SK-N-SH (cell line): ENCODE measurements around the gene HACD1.
A peak's percentile ranks its signal among the peaks of the same experiment; 100 is the strongest.

Experiments
- CTCF ChIP-seq: fragments of 200-600 bp; sonication (generic); IDR thresholded peaks from 2 replicates; pipeline ENCODE4 v1.6.1; 2017; ENCODE audit warnings: antibody characterized with exemption, mild to moderate bottlenecking, moderate library complexity
- EP300 ChIP-seq, 2 experiments: IDR thresholded peaks; 2 replicates each; pipeline versions ENCODE4 v1.4.0 to v1.6.1; 2012; ENCODE audit warnings: borderline replicate concordance in 1 of 2, low read depth in 1 of 2, low read length in 1 of 2
- FOSL2 ChIP-seq: IDR thresholded peaks from 2 replicates; pipeline ENCODE4 v1.4.0; 2012; ENCODE audit warnings: low read depth, mild to moderate bottlenecking, moderate library complexity, borderline replicate concordance
- GATA2 ChIP-seq: sonication (generic); formaldehyde crosslinking; IDR thresholded peaks from 2 replicates; pipeline ENCODE4 v1.5.0; 2020; ENCODE audit warnings: mild to moderate bottlenecking, missing genetic modification reagents
- JUND ChIP-seq: IDR thresholded peaks from 2 replicates; pipeline ENCODE4 v1.4.0; 2012
- POLR2AphosphoS5 ChIP-seq: IDR thresholded peaks from 2 replicates; pipeline ENCODE4 v1.6.1; 2012; ENCODE audit warnings: low read depth, low read length
- RAD21 ChIP-seq: IDR thresholded peaks from 2 replicates; pipeline ENCODE4 v1.6.1; 2012; ENCODE audit warnings: mild to moderate bottlenecking, low read length
- SIN3A ChIP-seq: IDR thresholded peaks from 2 replicates; pipeline ENCODE4 v1.6.1; 2012; ENCODE audit warnings: low read depth, mild to moderate bottlenecking, low read length, moderate library complexity, borderline replicate concordance
- SMC3 ChIP-seq: IDR thresholded peaks from 2 replicates; pipeline ENCODE4 v1.6.1; 2012; ENCODE audit warnings: low read depth, low read length, improper control_type of control experiment
- TAF1 ChIP-seq: IDR thresholded peaks from 2 replicates; pipeline ENCODE4 v1.6.1; 2012; ENCODE audit warnings: low read depth, mild to moderate bottlenecking, low read length, moderate library complexity, borderline replicate concordance
- TEAD4 ChIP-seq: IDR thresholded peaks from 2 replicates; pipeline ENCODE4 v1.4.0; 2012; ENCODE audit warnings: mild to moderate bottlenecking, borderline replicate concordance; ENCODE audit not compliant: insufficient read depth
- USF2 ChIP-seq: fragments of 150-350 bp; IDR thresholded peaks from 2 replicates; pipeline ENCODE4 v1.6.1; 2017; ENCODE audit warnings: antibody characterized with exemption, low read length, low read depth, borderline replicate concordance
- YY1 ChIP-seq: IDR thresholded peaks from 2 replicates; pipeline ENCODE4 v1.4.0; 2012; ENCODE audit warnings: low read depth, mild to moderate bottlenecking

- TF ChIP-seq EP300 (IDR thresholded peaks at IDR 0.05; ENCODE audit: borderline replicate concordance in 1 of 2, low read depth in 1 of 2, low read length in 1 of 2) (peak in 1 of 2 experiments; percentile 70; a peak in 2 of 4 replicates), CTCF (no peak), GATA2 (CRISPR knock-in tag) (no peak), JUND (peak; percentile 86), SIN3A (no peak), YY1 (no peak), RAD21 (no peak), TAF1 (no peak), POLR2AphosphoS5 (0 out of 2 replicates have a peak, but pooled peaks have one; percentile 12), USF2 (no peak), TEAD4 (peak; percentile 51), SMC3 (no peak), FOSL2 (peak; percentile 75)
Measured at GRCh38 chr10:17655567-17656146, 38.5 kb upstream of the HACD1 start.
